Measurements from ENCODE around the gene PTPRJ.
A peak's percentile ranks its signal among the peaks of the same experiment; 100 is the strongest.
"Not testable (repeated sequence)": the region's sequence is repeated elsewhere in the genome, so short reads cannot be mapped to it uniquely, and the experiment has no call there.

The PTPRJ gene
- total RNA-seq = 172 to 258 reads per million in 2 donors

DNA sequence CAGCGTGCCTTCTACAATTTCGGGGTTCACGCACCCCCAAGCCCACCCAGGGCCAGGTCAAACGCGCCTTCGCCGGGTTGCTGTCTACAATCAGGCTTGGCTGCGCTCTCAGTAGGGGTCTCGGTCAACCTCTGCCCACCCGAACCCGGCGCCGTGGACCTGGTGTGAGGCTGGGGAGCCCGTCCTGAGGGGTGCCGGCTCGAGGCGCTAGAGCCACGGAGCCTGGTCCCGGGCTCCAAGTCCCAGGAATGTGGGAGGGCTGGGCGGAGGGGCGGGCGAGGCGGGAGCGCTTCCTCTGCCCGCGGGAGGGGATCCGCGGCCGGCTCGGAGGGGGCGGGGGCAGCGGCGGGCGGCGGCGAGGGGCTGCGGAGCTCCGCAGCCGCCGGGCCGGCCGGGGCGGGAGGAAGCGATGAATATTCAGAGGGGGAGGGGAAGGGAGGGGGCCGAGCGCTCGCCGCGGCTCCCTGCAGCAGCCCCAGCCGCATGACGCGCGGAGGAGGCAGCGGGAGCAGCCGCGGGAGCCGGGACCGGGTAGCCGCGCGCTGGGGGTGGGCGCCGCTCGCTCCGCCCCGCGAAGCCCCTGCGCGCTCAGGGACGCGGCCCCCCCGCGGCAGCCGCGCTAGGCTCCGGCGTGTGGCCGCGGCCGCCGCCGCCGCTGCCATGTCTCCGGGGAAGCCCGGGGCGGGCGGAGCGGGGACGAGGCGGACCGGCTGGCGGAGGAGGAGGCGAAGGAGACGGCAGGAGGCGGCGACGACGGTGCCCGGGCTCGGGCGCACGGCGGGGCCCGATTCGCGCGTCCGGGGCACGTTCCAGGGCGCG is at the start of gene PTPRJ:
TSS of gene PTPRJ (plus strand) at position 472 of the 819 bp plus-strand sequence. CDS start 354 bp downstream, outside the sequence.
- DNase-seq = peak; percentile 67

- no peak for DNase-seq
Observed at GRCh38 chr11:47932544-47932943, 47.8 kb upstream of the PTPRJ start.

DNA sequence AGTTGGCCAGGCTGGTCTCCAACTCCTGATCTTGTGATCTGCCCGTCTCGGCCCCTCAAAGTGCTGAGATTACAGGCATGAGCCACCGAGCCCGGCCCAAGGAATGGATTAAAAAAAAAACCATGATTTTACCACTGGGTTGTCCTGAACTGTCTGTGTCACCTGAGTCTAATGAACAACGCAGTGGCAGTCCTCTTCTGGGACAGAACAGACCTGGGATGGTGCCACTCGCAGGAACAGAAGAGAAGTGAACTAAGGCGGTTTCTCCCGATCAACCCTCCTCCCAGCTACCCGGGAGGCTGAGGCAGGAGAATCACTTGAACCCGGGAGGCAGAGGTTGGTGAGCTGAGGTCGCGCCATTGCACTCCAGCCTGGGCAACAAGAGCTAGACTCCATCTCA is 46.6 kb upstream of the PTPRJ start:
- DNase-seq = not testable (repeated sequence)

DNA sequence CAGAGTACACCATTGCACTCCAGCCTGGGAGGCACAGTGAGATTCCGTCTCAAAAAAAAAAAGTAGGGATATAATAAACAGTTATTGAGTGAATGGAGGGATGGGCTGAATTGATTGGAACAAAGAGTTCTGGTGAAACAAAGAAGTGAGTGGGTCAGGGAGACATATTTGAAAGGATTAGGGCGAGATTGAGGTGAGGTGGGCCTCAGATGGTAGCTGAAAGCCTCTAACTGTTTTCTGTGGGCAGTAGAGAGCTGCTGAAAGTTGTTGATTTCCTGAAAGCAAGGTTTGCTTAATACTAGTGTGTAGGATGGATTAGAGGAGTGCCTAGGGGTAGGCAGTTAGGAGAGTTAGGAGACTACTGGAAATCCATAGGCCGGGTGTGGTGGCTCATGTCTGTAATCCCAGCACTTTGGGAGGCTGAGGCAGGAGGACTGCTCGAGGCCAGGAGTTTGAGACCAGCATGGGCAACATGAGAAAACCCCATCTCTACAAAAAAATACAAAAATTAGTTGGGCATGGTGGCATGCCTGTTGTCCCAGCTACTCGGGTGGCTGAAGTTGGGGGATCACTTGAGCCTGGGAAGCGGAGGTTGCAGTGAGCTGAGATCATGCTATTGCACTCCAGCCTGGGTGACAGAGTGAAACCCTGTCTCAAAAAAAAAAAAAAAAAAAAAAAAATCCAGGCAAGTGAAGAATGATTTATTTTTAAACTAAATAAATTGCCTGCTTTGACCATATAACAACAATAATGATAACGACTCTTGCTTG is 41.4 kb upstream of the PTPRJ start:
- DNase-seq = no peak

- DNase-seq = no peak
Observed at GRCh38 chr11:47940904-47941649, 39.3 kb upstream of the PTPRJ start.

DNA sequence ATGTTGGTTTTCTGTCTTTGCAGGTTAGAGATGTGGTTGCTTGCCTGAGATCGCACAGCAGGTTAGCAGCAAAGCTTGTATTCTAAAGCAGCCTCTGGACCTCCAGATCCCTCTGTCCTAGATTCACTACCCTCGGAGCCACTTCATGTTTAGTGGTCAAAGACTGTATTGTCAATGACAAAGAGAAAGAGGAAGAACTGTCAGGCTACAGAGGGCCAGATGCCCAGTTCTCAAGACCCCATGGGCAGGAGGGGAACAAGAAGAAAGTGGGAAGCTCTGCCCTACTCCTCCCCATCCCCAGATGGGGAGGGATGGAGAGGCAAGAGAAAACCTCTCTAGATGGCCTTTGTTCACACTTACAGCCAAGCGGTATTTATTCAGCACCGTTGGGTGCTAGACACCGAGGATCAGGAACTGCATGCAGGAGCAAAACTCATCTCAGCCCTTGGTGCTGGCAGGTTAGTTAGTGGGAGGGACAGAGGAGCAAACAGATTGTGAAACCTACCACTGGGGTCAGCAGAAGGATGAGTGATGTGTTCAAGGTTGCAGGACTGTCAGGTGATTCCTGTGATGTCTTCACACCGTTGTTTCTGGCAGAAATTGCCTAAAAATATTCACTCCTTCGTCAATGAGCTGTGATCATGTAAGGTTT is 38.3 kb upstream of the PTPRJ start:
- DNase-seq = no peak

- no peak for DNase-seq
Observed at GRCh38 chr11:47943721-47944586, 36.4 kb upstream of the PTPRJ start.

- DNase-seq = no peak
Observed at GRCh38 chr11:47944632-47945031, 35.7 kb upstream of the PTPRJ start.

DNA sequence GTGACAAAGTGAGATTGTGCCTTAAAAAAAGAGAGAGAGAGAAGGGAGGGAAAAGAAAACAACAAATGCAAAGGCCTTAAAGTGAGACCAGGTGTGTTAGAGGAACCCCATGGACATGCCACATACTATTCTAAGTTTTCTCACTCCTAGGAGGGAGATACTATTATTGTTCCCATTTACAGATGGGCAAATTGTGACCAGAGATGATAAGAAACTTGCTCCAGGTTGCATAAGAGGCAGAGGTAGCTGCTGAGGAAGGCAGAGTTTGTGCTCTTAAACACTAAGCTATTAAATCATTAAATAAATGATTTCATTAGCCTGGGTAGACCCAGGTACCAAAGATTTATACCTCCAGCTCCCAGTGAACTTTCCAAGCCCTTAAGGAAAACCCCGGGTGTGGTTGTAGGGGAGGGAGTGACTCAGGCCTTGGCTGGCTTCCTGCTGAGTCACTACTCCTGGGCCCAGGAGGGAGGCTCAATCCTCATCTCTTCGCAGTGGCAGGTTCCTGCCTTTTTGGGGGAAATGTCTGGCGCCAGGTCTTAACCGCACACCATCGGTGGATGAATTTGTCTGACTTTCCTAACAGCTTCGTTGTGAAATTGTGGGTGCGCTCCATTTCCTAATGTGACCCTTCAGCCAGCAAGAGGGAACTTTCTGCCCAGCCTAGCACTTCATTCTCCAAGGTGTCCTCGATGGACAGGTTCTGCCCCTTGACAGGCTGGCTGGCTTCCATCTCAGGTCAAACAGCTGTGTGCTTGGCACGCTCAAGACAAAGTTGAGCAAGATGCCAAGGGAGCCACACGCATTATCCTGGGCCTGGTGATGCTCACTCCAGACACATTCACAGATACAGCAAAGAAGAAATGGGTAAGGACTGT is 33.4 kb upstream of the PTPRJ start:
- DNase-seq = no peak

DNA sequence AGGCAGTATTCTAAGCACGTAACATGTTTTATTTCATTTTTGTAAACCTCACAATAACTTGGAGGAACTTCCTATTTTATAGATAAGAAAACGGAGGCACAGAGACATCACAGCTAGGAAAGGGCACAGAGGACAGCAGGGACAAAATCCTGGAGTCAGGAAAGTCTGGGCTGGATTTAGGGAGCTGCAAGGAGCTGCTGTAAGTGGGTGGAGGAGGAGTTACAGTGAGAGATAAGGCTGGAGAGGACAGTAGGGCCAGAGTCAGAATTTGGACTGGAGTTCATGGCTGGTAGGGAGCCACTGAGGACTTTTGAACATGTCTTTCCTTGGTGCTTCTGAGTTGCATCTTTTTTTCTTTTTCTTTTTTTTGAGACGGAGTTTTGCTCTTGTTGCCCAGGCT is 32.2 kb upstream of the PTPRJ start:
- DNase-seq = no peak

GRCh38 chr11:47949001-47949675 is 31.2 kb upstream of the PTPRJ start:
- not testable (repeated sequence) for DNase-seq

GRCh38 chr11:47950396-47950795 is 30.0 kb upstream of the PTPRJ start:
- DNase-seq = no peak

GRCh38 chr11:47951504-47951903 is 28.9 kb upstream of the PTPRJ start:
- DNase-seq = not testable (repeated sequence)

GRCh38 chr11:47955061-47955755 is 25.2 kb upstream of the PTPRJ start:
- DNase-seq = no peak

DNA sequence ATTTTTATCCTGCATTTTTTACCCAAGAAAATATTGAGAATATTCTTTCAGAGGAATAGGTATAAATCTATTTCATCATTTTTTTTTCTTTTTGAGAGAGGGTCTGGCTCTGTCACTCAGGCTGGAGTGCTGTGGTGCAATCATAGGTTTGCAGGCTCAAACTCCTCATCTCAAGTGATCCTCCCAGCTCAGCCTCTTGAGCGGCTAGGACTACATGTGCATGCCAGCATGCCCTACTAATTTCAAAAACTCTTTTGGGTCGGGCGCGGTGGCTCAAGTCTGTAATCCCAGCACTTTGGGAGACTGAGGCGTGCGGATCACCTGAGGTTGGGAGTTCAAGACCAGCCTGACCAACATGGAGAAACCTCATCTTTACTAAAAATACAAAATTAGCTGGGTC is 20.3 kb upstream of the PTPRJ start:
- no peak for DNase-seq

DNA sequence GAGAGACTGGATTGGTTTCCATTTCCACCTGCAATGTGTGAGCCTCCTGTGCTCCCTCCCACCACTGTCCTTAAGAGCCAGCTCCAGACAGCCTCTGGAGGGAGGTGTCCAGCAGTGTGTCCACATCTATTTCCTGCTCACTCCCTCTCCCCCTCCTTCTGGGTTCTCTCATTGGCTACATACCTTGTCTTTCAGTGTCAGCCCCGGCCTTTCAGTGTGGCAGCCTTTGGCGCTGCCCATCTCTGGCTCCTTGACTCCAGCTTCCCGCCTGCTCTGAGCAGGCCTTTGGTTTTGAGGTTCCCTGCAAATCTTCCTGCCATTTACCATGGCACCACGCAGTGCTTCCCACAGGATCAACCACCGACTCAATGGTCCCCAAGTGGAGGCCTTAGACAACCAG is 19.0 kb upstream of the PTPRJ start:
- no peak for DNase-seq

- DNase-seq = no peak
Observed at GRCh38 chr11:47964546-47964945, 15.8 kb upstream of the PTPRJ start.

GRCh38 chr11:47967577-47968525 is 12.5 kb upstream of the PTPRJ start:
- no peak for DNase-seq

Measured in activated gamma-delta T cell (primary cell).